Stimulated activated CD8-positive, alpha-beta memory T cell treated with anti-CD3 and anti-CD28 coated beads, Interleukin-7, amount 100 ng/mL, for 4 hours (primary cell): ENCODE data around the gene PDE6D.

Experiments
- DNase-seq, 2 donors: peaks; one replicate each; pipeline ENCODE4 v3.0.0-alpha.2; 2020; ENCODE audit warnings: low read depth in 2 of 2

The PDE6D gene

GRCh38 chr2:231706731-231707624 is 74.1 kb downstream of the PDE6D start:
- peak; percentile 93 to 94 for DNase-seq

- DNase-seq: no peak
These were observed 77.1 kb downstream of the PDE6D start for GRCh38 chr2:231704017-231704416.

- no peak for DNase-seq
These were observed 79.4 kb downstream of the PDE6D start for GRCh38 chr2:231701456-231702373.

GRCh38 chr2:231699006-231699405 is 82.1 kb downstream of the PDE6D start:
- no peak for DNase-seq

- no peak for DNase-seq
These were observed 85.1 kb downstream of the PDE6D start for GRCh38 chr2:231696004-231696367.

GRCh38 chr2:231693956-231694355 is 87.1 kb downstream of the PDE6D start:
- DNase-seq: no peak

- no peak for DNase-seq
These were observed 88.2 kb downstream of the PDE6D start for GRCh38 chr2:231692847-231693246.

GRCh38 chr2:231691251-231691772 is 89.8 kb downstream of the PDE6D start:
- DNase-seq: no peak

- no peak for DNase-seq
These were observed 91.8 kb downstream of the PDE6D start for GRCh38 chr2:231689124-231689893.

- DNase-seq: no peak
These were observed 92.4 kb downstream of the PDE6D start for GRCh38 chr2:231688719-231689118.

GRCh38 chr2:231687961-231688360 is 93.1 kb downstream of the PDE6D start:
- no peak for DNase-seq

- DNase-seq: peak; percentile 46 to 65
These were observed 93.8 kb downstream of the PDE6D start for GRCh38 chr2:231687133-231687852.

- no peak for DNase-seq
These were observed 94.6 kb downstream of the PDE6D start for GRCh38 chr2:231686192-231687100.

- no peak for DNase-seq
These were observed 95.5 kb downstream of the PDE6D start for GRCh38 chr2:231685349-231686191.

GRCh38 chr2:231684314-231685223 is 96.5 kb downstream of the PDE6D start:
- no peak for DNase-seq

- DNase-seq: no peak
These were observed 97.5 kb downstream of the PDE6D start for GRCh38 chr2:231683292-231684235.
